IMR-90 (cell line): ENCODE results near the gene BMP8A.

Experiments used
- CHD1 ChIP-seq: IDR thresholded peaks from 2 replicates; pipeline ENCODE4 v1.6.1; 2012; ENCODE audit warnings: low read depth, low read length, improper control_type of control experiment
- FOS ChIP-seq: fragments of 150-350 bp; IDR thresholded peaks from 2 replicates; pipeline ENCODE4 v1.6.1; 2016; ENCODE audit warnings: low read depth, low read length
- MAFK ChIP-seq: IDR thresholded peaks from 2 replicates; pipeline ENCODE4 v1.6.1; 2012; ENCODE audit warnings: low read depth, low read length, improper control_type of control experiment
- MAZ ChIP-seq: IDR thresholded peaks from 2 replicates; pipeline ENCODE4 v1.6.1; 2012; ENCODE audit warnings: low read depth, mild to moderate bottlenecking, low read length, improper control_type of control experiment, moderate library complexity, borderline replicate concordance
- MXI1 ChIP-seq: IDR thresholded peaks from 2 replicates; pipeline ENCODE4 v1.6.1; 2012; ENCODE audit warnings: low read depth, mild to moderate bottlenecking, low read length, moderate library complexity, borderline replicate concordance
- POLR2A ChIP-seq: IDR thresholded peaks from 2 replicates; pipeline ENCODE4 v1.6.1; 2012; ENCODE audit warnings: mild to moderate bottlenecking, low read depth, low read length
- RAD21 ChIP-seq: IDR thresholded peaks from 2 replicates; pipeline ENCODE4 v1.6.1; 2012; ENCODE audit warnings: low read length, improper control_type of control experiment
- RCOR1 ChIP-seq: IDR thresholded peaks from 2 replicates; pipeline ENCODE4 v1.6.1; 2012; ENCODE audit warnings: mild to moderate bottlenecking, low read length, improper control_type of control experiment; ENCODE audit not compliant: insufficient replicate concordance
- RFX5 ChIP-seq: IDR thresholded peaks from 2 replicates; pipeline ENCODE4 v1.8.0; 2012; ENCODE audit warnings: low read depth, mild to moderate bottlenecking, low read length, moderate library complexity
- SMC3 ChIP-seq: fragments of 150-350 bp; IDR thresholded peaks from 2 replicates; pipeline ENCODE4 v1.6.1; 2016; ENCODE audit warnings: low read depth, mild to moderate bottlenecking, antibody characterized with exemption, low read length, moderate library complexity
- TF ChIP-seq, protein P1 (sequence below): conservative IDR thresholded peaks from 2 replicates; pipeline ENCODE4 v1.5.1; 2012; ENCODE audit warnings: mild to moderate bottlenecking, low read depth, low read length, improper control_type of control experiment
- TF ChIP-seq, protein P2 (sequence below): fragments of 150-350 bp; IDR thresholded peaks from 2 replicates; pipeline ENCODE4 v1.6.1; 2016; ENCODE audit warnings: low read depth, mild to moderate bottlenecking, low read length, moderate library complexity, borderline replicate concordance
- TF ChIP-seq, protein P3 (sequence below): fragments of 150-350 bp; IDR thresholded peaks from 2 replicates; pipeline ENCODE4 v1.6.1; 2017; ENCODE audit warnings: mild to moderate bottlenecking, antibody characterized with exemption, low read length, low read depth

DNA sequence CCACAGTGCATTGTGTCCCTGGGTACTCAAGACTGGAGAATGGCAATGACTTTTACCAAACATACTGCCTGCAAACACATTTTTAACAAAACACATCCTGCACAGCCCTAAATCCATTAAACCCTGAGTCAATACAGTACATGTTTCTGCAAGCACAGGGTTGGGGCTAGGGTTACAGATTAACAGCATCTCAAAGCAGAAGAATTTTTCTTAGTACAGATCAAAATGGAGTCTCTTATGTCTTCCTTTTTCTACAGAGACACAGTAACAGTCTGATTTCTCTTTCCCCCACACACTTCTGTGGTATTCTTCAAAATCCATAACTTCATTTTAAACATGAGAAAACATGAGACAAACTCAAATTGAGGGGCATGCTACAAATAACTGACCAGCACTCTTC is 13.9 kb downstream of the BMP8A start:
- TF ChIP-seq, protein P1, sequence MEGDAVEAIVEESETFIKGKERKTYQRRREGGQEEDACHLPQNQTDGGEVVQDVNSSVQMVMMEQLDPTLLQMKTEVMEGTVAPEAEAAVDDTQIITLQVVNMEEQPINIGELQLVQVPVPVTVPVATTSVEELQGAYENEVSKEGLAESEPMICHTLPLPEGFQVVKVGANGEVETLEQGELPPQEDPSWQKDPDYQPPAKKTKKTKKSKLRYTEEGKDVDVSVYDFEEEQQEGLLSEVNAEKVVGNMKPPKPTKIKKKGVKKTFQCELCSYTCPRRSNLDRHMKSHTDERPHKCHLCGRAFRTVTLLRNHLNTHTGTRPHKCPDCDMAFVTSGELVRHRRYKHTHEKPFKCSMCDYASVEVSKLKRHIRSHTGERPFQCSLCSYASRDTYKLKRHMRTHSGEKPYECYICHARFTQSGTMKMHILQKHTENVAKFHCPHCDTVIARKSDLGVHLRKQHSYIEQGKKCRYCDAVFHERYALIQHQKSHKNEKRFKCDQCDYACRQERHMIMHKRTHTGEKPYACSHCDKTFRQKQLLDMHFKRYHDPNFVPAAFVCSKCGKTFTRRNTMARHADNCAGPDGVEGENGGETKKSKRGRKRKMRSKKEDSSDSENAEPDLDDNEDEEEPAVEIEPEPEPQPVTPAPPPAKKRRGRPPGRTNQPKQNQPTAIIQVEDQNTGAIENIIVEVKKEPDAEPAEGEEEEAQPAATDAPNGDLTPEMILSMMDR = no peak
- TF ChIP-seq SMC3 (no peak), POLR2A (no peak), RCOR1 (no peak), MAFK (no peak), MAZ (no peak), MXI1 (no peak), FOS (no peak), RAD21 (no peak), CHD1 (no peak), RFX5 (no peak)
- TF ChIP-seq, protein P2, sequence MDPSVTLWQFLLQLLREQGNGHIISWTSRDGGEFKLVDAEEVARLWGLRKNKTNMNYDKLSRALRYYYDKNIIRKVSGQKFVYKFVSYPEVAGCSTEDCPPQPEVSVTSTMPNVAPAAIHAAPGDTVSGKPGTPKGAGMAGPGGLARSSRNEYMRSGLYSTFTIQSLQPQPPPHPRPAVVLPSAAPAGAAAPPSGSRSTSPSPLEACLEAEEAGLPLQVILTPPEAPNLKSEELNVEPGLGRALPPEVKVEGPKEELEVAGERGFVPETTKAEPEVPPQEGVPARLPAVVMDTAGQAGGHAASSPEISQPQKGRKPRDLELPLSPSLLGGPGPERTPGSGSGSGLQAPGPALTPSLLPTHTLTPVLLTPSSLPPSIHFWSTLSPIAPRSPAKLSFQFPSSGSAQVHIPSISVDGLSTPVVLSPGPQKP = no peak
- TF ChIP-seq, protein P3, sequence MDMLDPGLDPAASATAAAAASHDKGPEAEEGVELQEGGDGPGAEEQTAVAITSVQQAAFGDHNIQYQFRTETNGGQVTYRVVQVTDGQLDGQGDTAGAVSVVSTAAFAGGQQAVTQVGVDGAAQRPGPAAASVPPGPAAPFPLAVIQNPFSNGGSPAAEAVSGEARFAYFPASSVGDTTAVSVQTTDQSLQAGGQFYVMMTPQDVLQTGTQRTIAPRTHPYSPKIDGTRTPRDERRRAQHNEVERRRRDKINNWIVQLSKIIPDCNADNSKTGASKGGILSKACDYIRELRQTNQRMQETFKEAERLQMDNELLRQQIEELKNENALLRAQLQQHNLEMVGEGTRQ = no peak
